SU-DHL-6 (cell line): ENCODE results near the gene UVSSA.

ENCODE experiments used
- CTCF ChIP-seq: fragments of 200-600 bp; sonication (generic); IDR thresholded peaks from one replicate; pipeline ENCODE4 v1.5.1; 2017; ENCODE audit warnings: antibody characterized with exemption, mild to moderate bottlenecking, low read length, moderate library complexity; ENCODE audit not compliant: insufficient read depth, poor library complexity, severe bottlenecking
- EZH2phosphoT487 ChIP-seq: fragments of 200-600 bp; sonication (generic), shearing (Covaris generic); conservative IDR thresholded peaks from 2 replicates; pipeline ENCODE4 v1.6.1; 2018; ENCODE audit warnings: mild to moderate bottlenecking, antibody characterized with exemption, low read length, moderate library complexity, mixed read lengths

GRCh38 chr4:1321486-1321885 is 25.5 kb upstream of the UVSSA start:
- no peak for TF ChIP-seq CTCF
- TF ChIP-seq EZH2phosphoT487 = no peak
